Measurements from ENCODE around the gene SPATA32.

Gene SPATA32

GRCh38 chr17:45262516-45263476 is 902 bp upstream of the SPATA32 start:
- no peak for TF ChIP-seq POLR2AphosphoS5 (IDR thresholded peaks at IDR 0.05; ENCODE audit: low read depth, low read length)
- TF ChIP-seq SIN3A (IDR thresholded peaks at IDR 0.05; ENCODE audit: borderline replicate concordance, insufficient read depth, low read length), result no peak
- no peak for TF ChIP-seq TAF1 (IDR thresholded peaks at IDR 0.05; ENCODE audit: borderline replicate concordance, insufficient read depth, low read length)
- TF ChIP-seq FOXP2 (optimal IDR thresholded peaks at IDR 0.05; ENCODE audit: borderline replicate concordance, extremely low read depth, extremely low read length, insufficient read depth), result no peak
- no peak for TF ChIP-seq REST (IDR thresholded peaks at IDR 0.05; ENCODE audit: insufficient read depth in 1 of 2, low read depth in 2 of 2, low read length in 2 of 2)

GRCh38 chr17:45260204-45260783 is 1.6 kb downstream of the SPATA32 start:
- TF ChIP-seq POLR2AphosphoS5 (IDR thresholded peaks at IDR 0.05; ENCODE audit: low read depth, low read length), result no peak
- TF ChIP-seq TAF1 (IDR thresholded peaks at IDR 0.05; ENCODE audit: borderline replicate concordance, insufficient read depth, low read length), result no peak
- TF ChIP-seq SIN3A (IDR thresholded peaks at IDR 0.05; ENCODE audit: borderline replicate concordance, insufficient read depth, low read length), result no peak
- no peak for TF ChIP-seq REST (IDR thresholded peaks at IDR 0.05; ENCODE audit: insufficient read depth in 1 of 2, low read depth in 2 of 2, low read length in 2 of 2)
- no peak for TF ChIP-seq FOXP2 (optimal IDR thresholded peaks at IDR 0.05; ENCODE audit: borderline replicate concordance, extremely low read depth, extremely low read length, insufficient read depth)

- TF ChIP-seq POLR2AphosphoS5 (IDR thresholded peaks at IDR 0.05; ENCODE audit: low read depth, low read length), result no peak
- TF ChIP-seq FOXP2 (optimal IDR thresholded peaks at IDR 0.05; ENCODE audit: borderline replicate concordance, extremely low read depth, extremely low read length, insufficient read depth), result no peak
- no peak for TF ChIP-seq SIN3A (IDR thresholded peaks at IDR 0.05; ENCODE audit: borderline replicate concordance, insufficient read depth, low read length)
- no peak for TF ChIP-seq REST (IDR thresholded peaks at IDR 0.05; ENCODE audit: insufficient read depth in 1 of 2, low read depth in 2 of 2, low read length in 2 of 2)
These were observed 2.9 kb downstream of the SPATA32 start for GRCh38 chr17:45258981-45259380.

GRCh38 chr17:45257115-45257514 is 4.8 kb downstream of the SPATA32 start:
- TF ChIP-seq SIN3A (IDR thresholded peaks at IDR 0.05; ENCODE audit: borderline replicate concordance, insufficient read depth, low read length), result no peak
- no peak for TF ChIP-seq REST (IDR thresholded peaks at IDR 0.05; ENCODE audit: insufficient read depth in 1 of 2, low read depth in 2 of 2, low read length in 2 of 2)
- no peak for TF ChIP-seq TAF1 (IDR thresholded peaks at IDR 0.05; ENCODE audit: borderline replicate concordance, insufficient read depth, low read length)
- no peak for TF ChIP-seq POLR2AphosphoS5 (IDR thresholded peaks at IDR 0.05; ENCODE audit: low read depth, low read length)
- no peak for TF ChIP-seq FOXP2 (optimal IDR thresholded peaks at IDR 0.05; ENCODE audit: borderline replicate concordance, extremely low read depth, extremely low read length, insufficient read depth)

Data from PFSK-1 (cell line).